NCI-H187 treated with DMSO at 0.1 percent for 48 hours (cell line): ENCODE measurements around the gene ATP8B4.

Experiments
- DNase-seq: peaks from one replicate; lab custom pipeline; 2025; lab: John Stamatoyannopoulos, UW

The ATP8B4 gene

GRCh38 chr15:49813625-49814024 is 305.4 kb downstream of the ATP8B4 start:
- DNase-seq: no peak

DNA sequence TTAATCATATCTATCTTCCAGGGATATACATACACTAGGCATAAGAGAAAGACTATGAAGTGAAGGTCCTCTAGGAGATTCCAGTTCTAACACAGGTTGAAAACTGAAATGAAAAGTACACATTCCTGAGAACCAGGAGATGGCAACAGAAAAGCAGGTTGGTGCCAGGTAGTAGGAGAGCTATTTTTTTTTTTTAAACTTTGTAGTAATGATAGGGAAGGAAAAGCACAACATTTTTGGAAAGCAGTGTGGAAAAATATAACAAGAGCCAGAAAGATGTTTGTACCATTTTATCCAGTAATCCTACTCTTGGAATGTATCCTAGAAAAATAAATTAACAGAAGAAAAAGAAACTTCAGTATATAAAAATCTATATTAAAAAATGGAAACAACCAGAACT is 308.3 kb downstream of the ATP8B4 start:
- DNase-seq: no peak

DNA sequence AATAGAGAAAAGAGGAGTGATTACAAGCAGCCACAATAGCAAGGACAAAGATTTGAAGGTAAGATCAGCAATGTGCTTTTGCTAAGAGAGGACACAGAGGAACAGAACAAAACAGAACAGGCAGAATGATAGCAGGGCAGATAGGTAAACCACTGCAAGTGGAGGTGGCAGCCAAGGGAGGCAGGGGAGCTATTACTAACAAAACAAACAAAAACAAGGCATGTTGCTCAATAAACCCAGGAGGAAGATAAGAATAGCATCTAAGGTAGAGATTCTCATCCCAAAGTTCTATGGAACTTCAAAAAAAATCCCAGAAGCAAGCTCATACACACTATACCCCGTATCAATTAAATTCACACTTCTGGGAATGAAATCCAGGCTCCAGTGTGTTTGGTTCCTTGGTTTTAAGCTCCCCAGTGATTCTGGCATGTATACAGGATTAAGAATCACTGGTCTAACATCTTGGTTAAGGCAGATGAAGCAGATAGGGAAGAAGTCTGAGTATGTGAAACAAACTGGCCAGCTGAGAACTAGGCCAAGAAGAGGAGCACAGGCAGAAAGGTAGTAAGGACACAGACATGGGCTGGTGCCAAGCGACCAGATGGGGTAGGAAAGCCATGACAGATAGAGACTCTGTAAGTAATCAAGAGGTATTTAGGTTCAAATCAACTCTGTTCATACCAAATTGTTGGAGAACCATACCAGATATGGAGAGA is 309.0 kb downstream of the ATP8B4 start:
- no peak for DNase-seq

- no peak for DNase-seq
Measured at GRCh38 chr15:49808341-49808740, 310.7 kb downstream of the ATP8B4 start.
